HL-60/S4 treated with retinoic acid at 250 ng/mL for 4 days and 3 days (cell line): ENCODE measurements around the gene EFCAB10.
"Not testable (repeated sequence)": the region's sequence is repeated elsewhere in the genome, so short reads cannot be mapped to it uniquely, and the experiment has no call there.

Source experiments
- in situ Hi-C: fragments of 300-500 bp; cut with MboI; formaldehyde crosslinking; loops from 2 replicates; pipeline ENCODE4 v1.7.0; 2022; ENCODE audit warnings: low sequenced_read_pairs

The EFCAB10 gene

DNA sequence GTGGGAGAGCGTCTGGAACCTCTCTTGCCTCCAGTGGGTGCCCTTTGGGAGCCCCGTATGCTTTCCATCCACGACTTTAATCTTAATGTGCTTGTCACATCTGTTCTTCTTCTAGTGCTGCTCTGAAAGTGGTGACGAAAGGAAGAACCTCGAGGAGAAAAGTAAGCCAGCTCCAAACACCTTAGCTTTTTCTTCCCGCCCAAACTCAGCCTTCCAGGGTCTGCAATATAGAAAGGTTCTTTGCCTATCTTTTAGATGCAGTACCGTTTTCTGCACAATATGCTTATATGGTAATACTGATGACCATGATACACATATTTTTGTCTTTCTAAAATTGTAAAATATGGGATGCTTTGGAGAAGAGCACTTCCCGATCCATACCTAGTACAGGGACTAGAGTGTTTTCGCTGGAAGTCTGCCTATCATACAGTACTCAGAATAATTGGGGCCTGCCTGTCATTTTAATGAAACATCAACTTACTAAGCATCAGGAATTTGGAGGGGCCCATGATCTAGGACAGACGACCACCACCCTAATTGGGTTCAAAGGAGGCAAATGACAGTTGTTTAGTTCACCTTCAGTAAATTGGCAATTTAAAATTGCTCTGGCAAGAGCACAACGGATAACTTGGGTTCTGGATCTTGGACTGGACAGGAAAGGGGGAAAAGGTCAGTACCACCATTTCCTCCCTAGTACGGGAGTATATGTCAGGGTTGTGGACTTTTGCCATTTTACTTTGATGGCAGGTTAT, 48.4 kb downstream of the EFCAB10 start:
- in situ Hi-C loops, result no loop called here

DNA sequence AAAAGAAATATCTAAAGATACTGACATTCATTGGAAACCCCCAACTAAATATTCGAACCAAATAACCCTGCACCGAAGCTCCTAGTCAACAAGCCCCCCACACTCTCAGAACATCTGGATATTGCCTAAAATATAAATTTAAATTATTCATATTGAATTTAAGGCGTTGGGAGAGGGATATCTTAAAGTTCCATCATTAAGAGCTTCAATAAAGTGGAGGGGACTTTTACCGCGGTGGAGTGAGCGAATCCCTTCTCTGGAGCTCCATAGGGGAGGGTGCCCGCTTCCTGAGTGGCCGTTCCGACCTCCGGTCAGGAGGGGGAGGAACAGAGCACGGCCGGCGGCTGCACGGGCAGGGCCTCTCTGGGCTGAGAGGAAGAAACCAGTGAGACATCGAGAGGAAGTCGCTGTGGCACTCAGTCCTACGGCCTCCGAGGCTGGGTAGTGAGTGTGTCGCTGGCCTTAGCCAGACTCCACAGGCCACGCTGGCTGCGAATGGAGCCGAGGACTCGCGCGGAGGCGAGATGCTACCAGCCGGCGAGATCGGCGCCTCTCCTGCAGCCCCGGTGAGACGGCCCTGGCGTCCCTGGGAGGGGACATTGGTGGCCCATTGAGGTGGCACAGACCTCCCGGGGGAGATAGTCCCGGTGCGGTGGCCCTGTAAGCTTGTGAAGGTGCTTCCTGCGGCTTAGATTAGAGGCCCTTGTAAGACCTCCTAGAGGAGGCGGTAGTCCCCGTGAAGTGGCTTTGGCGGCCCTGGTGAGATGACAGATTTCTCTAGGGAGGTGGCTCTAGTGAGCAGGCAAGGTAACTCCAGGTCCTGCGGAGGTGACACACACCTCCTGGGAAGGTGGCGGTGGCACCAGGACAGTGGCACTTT, 49.3 kb downstream of the EFCAB10 start, which contains the start of gene RINT1:
RINT1 (plus strand) TSS at position 410 of the 880 bp plus-strand sequence; CDS start at position 525, 115 bp downstream.
- in situ Hi-C loops, result no loop called here

GRCh38 chr7:105530546-105530945, 50.7 kb downstream of the EFCAB10 start:
- in situ Hi-C loops, result no loop called here

DNA sequence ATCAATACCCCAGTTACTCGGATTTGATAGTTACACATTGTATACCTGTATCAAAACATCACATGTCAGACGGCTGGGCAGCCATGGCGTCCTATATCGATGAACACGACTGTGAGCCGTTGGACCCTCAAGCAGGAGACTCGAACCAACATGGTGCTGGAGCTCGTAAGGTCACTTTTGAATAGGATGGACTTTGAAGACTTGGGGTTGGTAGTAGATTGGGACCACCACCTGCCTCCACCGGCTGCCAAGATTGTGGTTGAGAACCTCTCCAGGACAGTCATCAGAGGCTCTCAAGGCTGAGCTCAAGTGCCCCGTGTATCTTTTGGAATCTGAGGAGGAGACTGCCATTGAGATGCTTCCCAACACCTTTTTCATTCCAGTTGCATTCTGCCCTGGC, 51.2 kb downstream of the EFCAB10 start:
- in situ Hi-C loops, result no loop called here

- in situ Hi-C loops, result not testable (repeated sequence)
Observed at GRCh38 chr7:105527737-105528136, 53.6 kb downstream of the EFCAB10 start.

GRCh38 chr7:105524840-105525239, 56.5 kb downstream of the EFCAB10 start:
- in situ Hi-C loops, result no loop called here

DNA sequence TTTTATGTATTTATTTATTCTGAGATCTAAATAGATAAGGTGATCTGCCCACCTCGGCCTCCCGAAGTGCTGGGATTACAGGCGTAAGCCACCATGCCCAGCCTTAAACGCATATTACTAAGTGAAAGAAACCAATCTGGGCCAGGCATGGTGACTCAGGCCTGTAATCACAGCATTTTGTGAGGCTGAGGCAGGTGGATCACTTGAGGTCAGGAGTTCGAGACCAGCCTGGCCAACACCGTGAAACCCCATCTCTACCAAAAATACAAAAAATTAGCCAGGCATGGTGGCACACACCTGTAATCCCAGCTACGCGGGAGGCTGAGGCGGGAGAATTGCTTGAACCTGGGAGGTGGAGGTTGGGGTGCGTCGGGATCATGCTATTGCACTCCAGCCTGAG, 56.9 kb downstream of the EFCAB10 start:
- in situ Hi-C loops, result not testable (repeated sequence)

GRCh38 chr7:105521717-105522463, 59.4 kb downstream of the EFCAB10 start, which contains the start of gene PUS7:
Gene PUS7 (minus strand): TSS chr7:105522271. CDS start chr7:105508512, 13,759 bp downstream.
- in situ Hi-C loops, result no loop called here

DNA sequence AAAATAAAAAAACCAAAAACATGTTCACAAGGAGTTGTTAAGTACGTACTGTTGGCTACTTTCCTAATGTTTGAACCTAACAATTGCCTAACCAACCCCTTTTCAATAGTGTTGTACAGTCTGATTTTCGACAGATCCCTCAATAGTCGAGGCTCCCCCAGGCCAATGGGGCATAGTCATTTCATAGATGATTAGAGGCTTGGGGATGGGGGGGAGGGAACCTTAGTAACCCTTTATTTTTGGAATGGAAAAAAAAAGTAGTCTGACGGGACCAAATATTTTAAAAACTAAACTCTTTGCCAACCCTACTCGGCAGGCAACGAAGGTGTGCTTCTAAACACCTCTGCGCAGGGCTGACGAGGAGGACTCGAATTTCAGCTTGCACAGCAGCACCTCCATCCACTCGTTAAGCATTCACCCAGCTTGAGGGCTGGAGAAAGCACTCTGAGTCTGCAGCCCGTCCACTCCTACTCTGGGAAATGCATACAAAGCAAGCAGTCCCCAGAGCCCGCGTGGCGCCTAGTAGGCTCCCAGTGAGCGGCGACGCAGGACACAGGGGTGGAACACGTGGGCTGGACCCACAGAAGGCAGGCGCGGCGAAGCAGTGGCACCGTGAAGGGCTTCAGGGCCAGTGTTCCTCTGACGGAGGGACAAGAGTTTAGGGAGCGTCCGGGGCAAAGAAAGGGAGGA, 60.1 kb downstream of the EFCAB10 start:
- in situ Hi-C loops, result no loop called here

- in situ Hi-C loops, result not testable (repeated sequence)
Observed at GRCh38 chr7:105520620-105521019, 60.7 kb downstream of the EFCAB10 start.

GRCh38 chr7:105519353-105519752, 61.9 kb downstream of the EFCAB10 start:
- in situ Hi-C loops, result no loop called here

DNA sequence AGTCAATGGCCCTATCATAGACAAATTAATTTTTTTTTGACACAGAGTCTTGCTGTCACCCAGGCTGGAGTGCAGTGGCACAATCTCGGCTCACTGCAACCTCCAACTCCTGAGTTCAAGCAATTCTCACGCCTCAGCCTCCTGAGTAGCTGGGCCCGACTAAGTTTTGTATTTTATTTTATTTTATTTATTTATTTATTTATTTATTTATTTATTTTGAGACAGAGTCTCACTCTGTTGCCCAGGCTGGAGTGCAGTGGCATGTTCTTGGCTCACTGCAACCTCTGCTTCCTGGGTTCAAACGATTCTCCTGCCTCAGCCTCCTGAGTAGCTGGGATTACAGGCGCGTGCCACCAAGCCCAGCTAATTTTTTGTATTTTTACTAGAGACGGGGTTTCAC, 65.7 kb downstream of the EFCAB10 start:
- in situ Hi-C loops, result not testable (repeated sequence)
